CD4-positive, alpha-beta T cell treated with Interleukin-1 beta for 1 hour (primary cell): Measurements from ENCODE around the gene PCNX1.
"Not testable (repeated sequence)": the region's sequence is repeated elsewhere in the genome, so short reads cannot be mapped to it uniquely, and the experiment has no call there.

Experiments used
- DNase-seq, 2 donors: peaks; one replicate each; pipeline ENCODE4 v3.0.0-alpha.2; 2020 to 2022

Gene PCNX1

GRCh38 chr14:71022012-71022869, 115.0 kb downstream of the PCNX1 start:
- no peak for DNase-seq

DNA sequence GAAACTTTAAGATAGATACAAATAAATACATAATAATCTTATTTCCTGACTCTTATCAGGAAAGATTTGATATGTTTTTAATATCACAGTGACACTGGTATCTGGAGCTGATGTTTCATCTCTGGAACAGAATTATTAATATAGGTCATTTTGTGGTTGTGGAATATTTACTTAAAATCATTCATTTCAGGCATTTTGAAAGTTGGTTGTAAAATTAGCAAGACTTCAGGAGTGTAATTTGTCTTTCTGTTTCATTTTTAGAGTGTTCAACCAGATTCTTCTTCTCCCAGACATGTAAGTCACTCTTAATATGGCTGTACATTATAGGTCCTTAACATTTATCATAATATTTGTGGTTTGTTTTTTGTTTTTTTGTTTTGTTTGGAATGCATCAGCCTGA, 115.7 kb downstream of the PCNX1 start:
- DNase-seq, result no peak

DNA sequence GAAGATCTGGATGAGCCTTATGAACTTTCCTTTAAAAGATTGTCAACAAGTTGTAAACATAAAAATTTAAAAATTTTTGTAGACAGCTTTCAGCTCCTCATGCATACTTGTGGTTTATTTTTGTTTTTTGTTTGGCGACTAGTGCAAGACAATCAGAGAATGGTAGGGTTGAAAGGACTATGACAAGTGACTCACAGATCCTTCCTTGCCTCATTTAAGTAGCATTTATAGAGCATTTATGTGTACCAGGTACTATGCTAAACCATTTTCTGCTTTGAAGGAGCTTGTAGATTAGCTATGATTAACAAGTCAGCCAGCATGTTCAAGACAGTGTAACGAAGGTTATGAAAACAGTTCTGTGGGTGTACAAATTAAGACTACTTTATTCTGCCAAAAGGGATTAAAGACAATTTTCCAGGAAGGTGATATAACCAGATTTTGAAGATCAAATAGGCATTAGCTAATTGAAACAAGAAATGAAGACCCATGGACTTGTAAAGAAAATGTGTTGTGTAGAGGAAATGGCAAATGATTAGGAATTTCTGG, 122.0 kb downstream of the PCNX1 start:
- DNase-seq, result no peak

GRCh38 chr14:71031000-71031399, 123.7 kb downstream of the PCNX1 start:
- no peak for DNase-seq

- no peak for DNase-seq
These were observed 129.2 kb downstream of the PCNX1 start for GRCh38 chr14:71036433-71036832.

DNA sequence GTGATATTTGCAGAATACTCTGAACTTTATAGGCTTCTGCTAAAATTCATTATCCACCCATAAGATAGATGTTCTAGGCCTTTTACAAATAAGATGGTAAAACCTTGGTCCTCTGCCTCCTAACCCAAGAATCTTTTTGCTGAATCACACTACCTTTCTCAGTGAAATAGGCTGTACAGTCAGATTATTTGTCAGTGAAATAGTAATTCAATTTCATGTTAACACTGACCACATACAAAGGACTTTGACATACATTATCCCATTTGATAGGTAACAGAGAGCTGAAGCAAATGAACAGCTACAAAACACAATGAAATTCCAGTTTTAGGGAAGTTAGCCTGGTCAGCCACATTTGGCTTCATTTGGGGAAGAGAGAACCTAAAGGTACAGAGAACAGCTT, 141.1 kb downstream of the PCNX1 start:
- DNase-seq, result no peak

GRCh38 chr14:71049435-71050133, 142.3 kb downstream of the PCNX1 start:
- DNase-seq, result no peak

DNA sequence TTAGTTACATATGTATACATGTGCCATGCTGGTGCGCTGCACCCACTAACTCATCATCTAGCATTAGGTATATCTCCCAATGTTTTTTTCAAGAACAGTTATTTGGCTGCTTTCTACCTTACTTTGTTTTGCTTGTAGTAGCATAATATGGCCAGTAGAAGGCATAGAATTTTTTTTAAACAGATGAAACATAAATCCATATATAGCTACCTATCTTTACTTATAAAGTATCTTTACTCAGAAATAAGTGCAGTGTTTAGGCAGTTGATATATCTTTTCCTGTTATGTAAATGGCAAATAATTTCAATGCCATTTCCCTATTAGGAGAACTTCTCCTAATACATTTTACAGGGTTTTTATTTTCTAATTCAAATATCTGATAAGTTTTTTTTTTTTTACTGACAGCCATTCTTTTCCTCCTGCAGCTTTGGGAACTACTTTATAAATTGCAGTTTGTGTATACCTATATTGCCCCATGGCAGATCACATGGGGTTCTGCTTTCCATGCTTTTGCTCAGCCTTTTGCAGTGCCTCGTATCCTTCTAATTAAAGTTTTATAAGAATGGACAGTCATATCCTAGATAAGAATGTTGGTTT, 143.1 kb downstream of the PCNX1 start:
- DNase-seq, result peak in 1 of 2 donors; percentile 25

DNA sequence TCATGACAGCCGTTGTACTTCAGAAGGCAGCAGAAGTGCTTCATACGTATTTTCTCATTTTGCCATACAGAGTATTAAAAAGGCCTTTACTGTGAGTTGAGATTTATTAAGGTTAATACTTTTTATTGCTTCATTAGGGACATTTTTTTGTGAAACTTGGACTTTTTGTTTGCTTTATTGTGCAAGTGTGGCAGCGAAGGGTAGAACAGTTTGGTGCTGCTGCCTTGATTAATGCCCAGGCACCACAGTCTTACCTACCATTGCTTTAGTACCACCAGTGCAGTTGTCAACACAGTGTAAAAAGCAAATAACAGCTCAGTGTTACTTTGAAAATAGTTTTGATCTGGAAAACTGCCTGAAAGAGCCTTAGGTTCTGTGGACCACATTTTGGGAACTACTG, 147.4 kb downstream of the PCNX1 start:
- no peak for DNase-seq

GRCh38 chr14:71056168-71056567, 148.9 kb downstream of the PCNX1 start:
- no peak for DNase-seq

DNA sequence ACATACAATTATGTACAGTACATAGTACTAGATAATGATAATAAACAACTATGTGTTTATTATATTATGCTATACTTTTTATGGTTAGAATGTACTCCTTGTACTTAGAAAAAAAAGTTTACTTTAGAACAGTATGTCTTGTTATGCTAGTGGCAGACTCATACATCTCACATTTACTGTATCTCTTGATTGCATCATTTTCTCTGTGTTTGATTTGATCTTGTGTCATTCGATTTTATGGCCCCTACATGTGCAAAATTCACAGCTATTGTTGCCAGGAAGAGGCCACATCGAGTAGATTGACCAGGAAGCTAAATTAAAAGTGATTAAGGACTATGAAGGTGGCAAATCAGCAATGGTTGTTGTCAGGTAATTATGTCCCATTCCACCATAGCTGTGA, 153.0 kb downstream of the PCNX1 start:
- DNase-seq, result no peak

GRCh38 chr14:71060825-71061455, 153.7 kb downstream of the PCNX1 start:
- no peak for DNase-seq

DNA sequence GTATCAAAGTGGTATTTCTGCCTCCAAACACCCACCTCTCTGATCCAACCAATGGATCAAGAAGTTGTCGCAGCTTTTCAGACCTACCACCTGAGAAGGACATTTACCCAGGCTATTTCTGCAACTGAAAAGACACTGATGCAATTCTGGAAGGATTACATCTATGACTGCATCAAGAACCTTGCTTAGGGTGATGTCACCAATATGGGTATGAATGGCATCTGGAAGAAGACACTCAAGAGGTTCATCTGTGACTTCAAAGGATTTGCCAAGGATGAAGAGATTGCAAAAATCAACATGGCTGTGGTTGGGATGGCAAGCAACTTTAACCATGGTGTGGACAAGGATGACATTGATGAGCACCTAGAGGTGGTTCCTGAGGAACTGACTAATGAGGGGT, 154.2 kb downstream of the PCNX1 start:
- no peak for DNase-seq

- DNase-seq, result no peak
These were observed 155.5 kb downstream of the PCNX1 start for GRCh38 chr14:71062581-71063303.

GRCh38 chr14:71063351-71063750, 156.1 kb downstream of the PCNX1 start:
- no peak for DNase-seq

DNA sequence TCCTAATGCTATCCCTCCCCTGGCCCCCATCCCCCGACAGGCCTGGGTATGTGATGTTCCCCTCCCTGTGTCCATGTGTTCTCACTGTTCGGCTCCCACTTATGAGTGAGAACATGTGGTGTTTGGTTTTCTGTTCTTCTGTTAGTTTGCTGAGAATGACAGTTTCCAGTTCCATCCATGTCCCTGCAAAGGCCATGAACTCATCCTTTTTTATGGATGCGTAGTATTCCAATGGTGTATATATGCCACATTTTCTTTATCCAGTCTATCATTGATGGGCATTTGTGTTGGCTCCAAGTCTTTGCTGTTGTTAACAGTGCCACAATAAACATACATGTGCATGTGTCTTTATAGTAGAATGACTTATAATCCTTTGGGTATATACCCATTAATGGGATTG, 157.5 kb downstream of the PCNX1 start:
- not testable (repeated sequence) for DNase-seq

GRCh38 chr14:71070169-71070568, 162.9 kb downstream of the PCNX1 start:
- DNase-seq, result no peak

- DNase-seq, result no peak
These were observed 163.8 kb downstream of the PCNX1 start for GRCh38 chr14:71071042-71071441.

DNA sequence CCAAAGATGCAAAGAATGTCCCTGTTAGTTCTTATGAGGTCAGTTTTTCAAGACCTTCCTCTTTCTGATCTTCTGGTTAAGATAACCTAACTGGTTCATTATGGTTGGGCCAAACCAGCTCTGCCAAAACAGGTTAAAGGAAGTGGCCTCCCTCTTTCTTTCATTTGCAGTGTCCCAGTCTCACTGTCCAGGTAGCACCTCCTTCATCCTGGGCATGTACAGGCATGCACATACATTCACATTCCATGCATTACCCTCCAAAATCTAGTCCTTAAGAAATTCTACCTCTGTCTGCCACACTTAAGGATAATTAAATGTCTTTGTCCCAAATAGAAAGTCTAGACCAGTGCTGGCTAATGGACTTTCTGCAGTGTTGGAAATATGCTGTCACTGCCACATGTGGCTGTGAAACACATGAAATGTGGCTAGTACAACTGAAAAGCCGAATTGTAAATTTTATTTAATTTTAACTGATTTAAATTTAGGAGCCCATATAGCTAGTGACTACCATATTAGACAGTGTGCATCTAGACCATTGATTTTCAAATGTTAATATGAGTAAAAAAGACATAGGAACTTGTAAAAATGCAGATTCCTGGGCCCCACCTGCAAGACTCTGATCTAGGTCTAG, 169.3 kb downstream of the PCNX1 start:
- no peak for DNase-seq

GRCh38 chr14:71078500-71078899, 171.2 kb downstream of the PCNX1 start:
- no peak for DNase-seq

- no peak for DNase-seq
These were observed 179.3 kb downstream of the PCNX1 start for GRCh38 chr14:71086567-71086966.

DNA sequence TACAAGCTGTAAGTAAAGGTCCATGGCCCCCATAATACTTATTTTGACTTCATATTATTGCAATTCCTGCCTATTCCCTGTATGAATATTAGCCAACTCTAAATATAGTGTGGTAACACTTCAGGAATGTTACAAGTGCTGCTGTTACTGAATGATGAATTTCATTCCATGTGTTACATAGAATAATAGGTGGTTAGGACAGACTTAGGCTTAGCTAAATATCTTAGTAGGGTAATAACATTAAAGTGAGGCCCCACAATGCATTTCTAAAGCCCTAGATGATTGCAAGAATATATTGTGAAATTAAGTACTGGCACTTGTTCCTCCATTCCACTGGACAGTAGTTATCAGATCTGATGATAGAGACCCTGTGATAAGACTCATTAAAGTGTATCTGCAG, 182.7 kb downstream of the PCNX1 start:
- no peak for DNase-seq
